ENCODE measurements around the gene NLRC5.

DNA sequence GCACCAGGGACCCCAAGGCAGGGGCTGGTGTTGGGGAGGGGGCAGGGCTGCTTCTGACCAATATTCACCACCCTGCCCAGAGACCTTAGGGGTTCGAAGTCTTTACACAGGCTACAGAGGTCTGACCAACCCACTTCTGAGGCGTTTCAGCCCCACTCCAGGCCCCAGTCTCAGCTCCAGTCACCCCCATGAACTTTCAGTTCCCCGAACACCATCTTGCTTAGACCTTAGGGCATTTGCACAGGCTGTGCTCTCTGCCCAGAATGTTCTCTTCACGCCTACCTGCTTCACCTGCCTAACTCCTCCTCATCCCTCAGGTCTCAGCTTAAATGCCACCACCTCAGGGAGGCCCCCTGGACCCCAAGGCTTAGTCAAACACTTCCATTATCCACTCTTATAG is 77.3 kb downstream of the NLRC5 start:
- TF ChIP-seq, protein P1, sequence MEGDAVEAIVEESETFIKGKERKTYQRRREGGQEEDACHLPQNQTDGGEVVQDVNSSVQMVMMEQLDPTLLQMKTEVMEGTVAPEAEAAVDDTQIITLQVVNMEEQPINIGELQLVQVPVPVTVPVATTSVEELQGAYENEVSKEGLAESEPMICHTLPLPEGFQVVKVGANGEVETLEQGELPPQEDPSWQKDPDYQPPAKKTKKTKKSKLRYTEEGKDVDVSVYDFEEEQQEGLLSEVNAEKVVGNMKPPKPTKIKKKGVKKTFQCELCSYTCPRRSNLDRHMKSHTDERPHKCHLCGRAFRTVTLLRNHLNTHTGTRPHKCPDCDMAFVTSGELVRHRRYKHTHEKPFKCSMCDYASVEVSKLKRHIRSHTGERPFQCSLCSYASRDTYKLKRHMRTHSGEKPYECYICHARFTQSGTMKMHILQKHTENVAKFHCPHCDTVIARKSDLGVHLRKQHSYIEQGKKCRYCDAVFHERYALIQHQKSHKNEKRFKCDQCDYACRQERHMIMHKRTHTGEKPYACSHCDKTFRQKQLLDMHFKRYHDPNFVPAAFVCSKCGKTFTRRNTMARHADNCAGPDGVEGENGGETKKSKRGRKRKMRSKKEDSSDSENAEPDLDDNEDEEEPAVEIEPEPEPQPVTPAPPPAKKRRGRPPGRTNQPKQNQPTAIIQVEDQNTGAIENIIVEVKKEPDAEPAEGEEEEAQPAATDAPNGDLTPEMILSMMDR (IDR thresholded peaks at IDR 0.05; ENCODE audit: low read depth, low read length, poor library complexity, severe bottlenecking), result no peak
- TF ChIP-seq EZH2phosphoT487 (IDR thresholded peaks at IDR 0.05; ENCODE audit: borderline replicate concordance, low read length), result no peak

Data from DOHH2 (cell line).